ENCODE results near the gene CCDC85B.

GRCh38 chr11:65868076-65868667, 22.3 kb upstream of the CCDC85B start:
- TF ChIP-seq SIN3A (IDR thresholded peaks at IDR 0.05; ENCODE audit: borderline replicate concordance, low read depth, low read length): no peak
- TF ChIP-seq RELA (CRISPR knock-in tag; IDR thresholded peaks at IDR 0.05): no peak
- TF ChIP-seq POLR2AphosphoS5 (IDR thresholded peaks at IDR 0.05; ENCODE audit: low read depth, low read length): 0 out of 2 replicates have a peak, but pooled peaks have one; percentile 3
- no peak for TF ChIP-seq FOSL1 (CRISPR knock-in tag; IDR thresholded peaks at IDR 0.05; ENCODE audit: borderline replicate concordance)
- TF ChIP-seq ZNF552 (CRISPR knock-in tag; IDR thresholded peaks at IDR 0.05; ENCODE audit: borderline replicate concordance): no peak
- no peak for TF ChIP-seq ZNF318 (CRISPR knock-in tag; IDR thresholded peaks at IDR 0.05)

Data from HepG2 (cell line).